Muscle layer of colon (tissue), 2 donors: Measurements from ENCODE around the gene NME9.

Experiments used
- H3K27ac ChIP-seq: one replicate; pipeline ENCODE4 v1.7.0; 2013; ENCODE audit warnings: low read depth, mild to moderate bottlenecking, low read length, moderate library complexity
- H3K27me3 ChIP-seq, 2 donors: one replicate each; pipeline ENCODE4 v1.7.0; 2013; ENCODE audit warnings: low read length in 2 of 2, mild to moderate bottlenecking in 2 of 2; ENCODE audit not compliant: insufficient read depth in 2 of 2, control insufficient read depth in 1 of 2
- H3K36me3 ChIP-seq: one replicate; pipeline ENCODE4 v1.7.0; 2013; ENCODE audit warnings: mild to moderate bottlenecking, low read length; ENCODE audit not compliant: insufficient read depth
- H3K4me1 ChIP-seq: one replicate; pipeline ENCODE4 v1.7.0; 2013; ENCODE audit warnings: mild to moderate bottlenecking, low read length; ENCODE audit not compliant: insufficient read depth
- H3K4me3 ChIP-seq, 2 donors: one replicate each; pipeline ENCODE4 v1.7.0; 2013; ENCODE audit warnings: low read length in 2 of 2, low read depth in 1 of 2, mild to moderate bottlenecking in 1 of 2, moderate library complexity in 1 of 2
- H3K9ac ChIP-seq: one replicate; pipeline ENCODE4 v1.7.0; 2013; ENCODE audit warnings: low read length
- H3K9me3 ChIP-seq: one replicate; pipeline ENCODE4 v1.7.0; 2013; ENCODE audit warnings: mild to moderate bottlenecking, low read length
- donor health status: abdominal sarcoma.
- donor health status: Adenocarcinoma of cecum.

Gene NME9

GRCh38 chr3:138347960-138348753 lies 18.5 kb upstream of the NME9 start, which contains the start of gene MRAS:
TSS of gene MRAS (plus strand) at chr3:138348579. CDS start at chr3:138372884, 24,305 bp downstream.
- Histone ChIP-seq H3K27me3 (no peaks in the 10 kb centered on the region), H3K9me3 (no peaks in the 10 kb centered on the region), H3K4me1 (peaks cover 16% of the 10 kb centered on the region), H3K27ac (peak within 1 kb of the TSS; percentile 88), H3K9ac (peak within 1 kb of the TSS; percentile 50), H3K36me3 (no peaks in the 10 kb centered on the region), H3K4me3 (peak within 1 kb of the TSS; percentile 76 to 88)

GRCh38 chr3:138344754-138345153 lies 15.1 kb upstream of the NME9 start:
- Histone ChIP-seq H3K9me3 (no peaks in the 10 kb centered on the region), H3K9ac (no peak overlapping the region), H3K4me1 (peaks cover 7% of the 10 kb centered on the region), H3K27me3 (no peaks in the 10 kb centered on the region), H3K36me3 (no peaks in the 10 kb centered on the region), H3K4me3 (no peak overlapping the region), H3K27ac (no peak overlapping the region)

GRCh38 chr3:138340511-138340910 lies 10.9 kb upstream of the NME9 start:
- Histone ChIP-seq H3K27ac (no peak overlapping the region), H3K9me3 (no peaks in the 10 kb centered on the region), H3K4me3 (no peak overlapping the region), H3K9ac (no peak overlapping the region), H3K36me3 (no peaks in the 10 kb centered on the region), H3K27me3 (no peaks in the 10 kb centered on the region), H3K4me1 (no peaks in the 10 kb centered on the region)

GRCh38 chr3:138338811-138339210 lies 9.2 kb upstream of the NME9 start:
- no peaks in the 10 kb centered on the region for H3K36me3 ChIP-seq
- H3K4me1 ChIP-seq = no peaks in the 10 kb centered on the region
- no peak overlapping the region for H3K27ac ChIP-seq
- no peak overlapping the region for H3K9ac ChIP-seq
- H3K4me3 ChIP-seq = no peak overlapping the region
- H3K9me3 ChIP-seq = no peaks in the 10 kb centered on the region
- no peaks in the 10 kb centered on the region for H3K27me3 ChIP-seq

GRCh38 chr3:138338244-138338643 lies 8.6 kb upstream of the NME9 start:
- Histone ChIP-seq H3K36me3 (no peaks in the 10 kb centered on the region), H3K9ac (no peak overlapping the region), H3K4me1 (no peaks in the 10 kb centered on the region), H3K4me3 (no peak overlapping the region), H3K27ac (no peak overlapping the region), H3K27me3 (no peaks in the 10 kb centered on the region), H3K9me3 (no peaks in the 10 kb centered on the region)

- H3K4me1 ChIP-seq = no peaks in the 10 kb centered on the region
Observed at GRCh38 chr3:138336454-138336999, 6.9 kb upstream of the NME9 start.

GRCh38 chr3:138334608-138335007 lies 5.0 kb upstream of the NME9 start:
- Histone ChIP-seq H3K4me3 (no peak overlapping the region), H3K27ac (no peak overlapping the region), H3K9ac (no peak overlapping the region), H3K4me1 (no peaks in the 10 kb centered on the region), H3K9me3 (no peaks in the 10 kb centered on the region), H3K27me3 (no peaks in the 10 kb centered on the region), H3K36me3 (no peaks in the 10 kb centered on the region)

More at GRCh38 chr3:138336454-138336999, 6.9 kb upstream of the NME9 start:
- Histone ChIP-seq H3K36me3 (no peaks in the 10 kb centered on the region), H3K27me3 (no peaks in the 10 kb centered on the region), H3K27ac (no peak overlapping the region), H3K4me3 (no peak overlapping the region), H3K9ac (no peak overlapping the region), H3K9me3 (no peaks in the 10 kb centered on the region)

- Histone ChIP-seq H3K4me1 (peaks cover 8% of the 10 kb centered on the region), H3K27me3 (no peaks in the 10 kb centered on the region), H3K27ac (no peak overlapping the region), H3K36me3 (no peaks in the 10 kb centered on the region), H3K9ac (no peak overlapping the region), H3K9me3 (no peaks in the 10 kb centered on the region), H3K4me3 (no peak overlapping the region)
Observed at GRCh38 chr3:138332472-138333073, 2.9 kb upstream of the NME9 start.

- Histone ChIP-seq H3K27me3 (no peaks in the 10 kb centered on the region), H3K9ac (no peak overlapping the region), H3K4me1 (peaks cover 8% of the 10 kb centered on the region), H3K9me3 (no peaks in the 10 kb centered on the region), H3K4me3 (no peak overlapping the region), H3K36me3 (no peaks in the 10 kb centered on the region), H3K27ac (no peak overlapping the region)
Observed at GRCh38 chr3:138331143-138331894, 1.7 kb upstream of the NME9 start.

- Histone ChIP-seq H3K9ac (no peak overlapping the region), H3K27ac (no peak overlapping the region)
Observed at GRCh38 chr3:138329984-138330293, 288 bp upstream of the NME9 start.

GRCh38 chr3:138328341-138328740 lies 1.3 kb downstream of the NME9 start:
- H3K36me3 ChIP-seq = no peaks in the 10 kb centered on the region
- H3K27me3 ChIP-seq = no peaks in the 10 kb centered on the region
- no peak overlapping the region for H3K27ac ChIP-seq
- no peak overlapping the region for H3K9ac ChIP-seq
- no peaks in the 10 kb centered on the region for H3K9me3 ChIP-seq
- peak overlapping the region in 1 of 2 donors; percentile 65 for H3K4me3 ChIP-seq
- H3K4me1 ChIP-seq = peaks cover 8% of the 10 kb centered on the region

More at GRCh38 chr3:138329984-138330293, 288 bp upstream of the NME9 start:
- peaks cover 8% of the 10 kb centered on the region for H3K4me1 ChIP-seq
- H3K9me3 ChIP-seq = no peaks in the 10 kb centered on the region
- H3K4me3 ChIP-seq = peak overlapping the region; percentile 65 to 75
- H3K27me3 ChIP-seq = no peaks in the 10 kb centered on the region
- no peaks in the 10 kb centered on the region for H3K36me3 ChIP-seq
